Measurements from ENCODE around the gene NR3C2.

Gene NR3C2

GRCh38 chr4:148395771-148396170 lies 46.4 kb downstream of the NR3C2 start:
- no peak overlapping the region for H3K4me3 ChIP-seq (ENCODE audit: low read length)
- no peak overlapping the region for H3K9ac ChIP-seq (ENCODE audit: low read length)
- peaks cover 23% of the 10 kb centered on the region for H3K4me1 ChIP-seq (ENCODE audit: control insufficient read depth, insufficient read depth, low read length)
- H3K9me3 ChIP-seq (ENCODE audit: control insufficient read depth, low read length) = no peaks in the 10 kb centered on the region
- no peaks in the 10 kb centered on the region for H3K27me3 ChIP-seq (ENCODE audit: control insufficient read depth, insufficient read depth, low read length)
- H3K36me3 ChIP-seq (ENCODE audit: control insufficient read depth, insufficient read depth, low read length) = no peaks in the 10 kb centered on the region

- Histone ChIP-seq H3K9ac (ENCODE audit: low read length) (no peak overlapping the region), H3K9me3 (ENCODE audit: control insufficient read depth, low read length) (no peaks in the 10 kb centered on the region), H3K27me3 (ENCODE audit: control insufficient read depth, insufficient read depth, low read length) (no peaks in the 10 kb centered on the region), H3K4me1 (ENCODE audit: control insufficient read depth, insufficient read depth, low read length) (peaks cover 7% of the 10 kb centered on the region), H3K4me3 (ENCODE audit: low read length) (no peak overlapping the region), H3K36me3 (ENCODE audit: control insufficient read depth, insufficient read depth, low read length) (no peaks in the 10 kb centered on the region)
Measured at GRCh38 chr4:148391056-148391455, 51.2 kb downstream of the NR3C2 start.

- H3K9me3 ChIP-seq (ENCODE audit: control insufficient read depth, low read length) = no peaks in the 10 kb centered on the region
- peaks cover 7% of the 10 kb centered on the region for H3K4me1 ChIP-seq (ENCODE audit: control insufficient read depth, insufficient read depth, low read length)
- no peaks in the 10 kb centered on the region for H3K36me3 ChIP-seq (ENCODE audit: control insufficient read depth, insufficient read depth, low read length)
- H3K4me3 ChIP-seq (ENCODE audit: low read length) = no peak overlapping the region
- no peaks in the 10 kb centered on the region for H3K27me3 ChIP-seq (ENCODE audit: control insufficient read depth, insufficient read depth, low read length)
- no peak overlapping the region for H3K9ac ChIP-seq (ENCODE audit: low read length)
Measured at GRCh38 chr4:148390311-148390710, 51.9 kb downstream of the NR3C2 start.

GRCh38 chr4:148380291-148380690 lies 61.9 kb downstream of the NR3C2 start:
- H3K9ac ChIP-seq (ENCODE audit: low read length) = no peak overlapping the region
- H3K36me3 ChIP-seq (ENCODE audit: control insufficient read depth, insufficient read depth, low read length) = no peaks in the 10 kb centered on the region
- H3K9me3 ChIP-seq (ENCODE audit: control insufficient read depth, low read length) = no peaks in the 10 kb centered on the region
- no peaks in the 10 kb centered on the region for H3K27me3 ChIP-seq (ENCODE audit: control insufficient read depth, insufficient read depth, low read length)
- H3K4me3 ChIP-seq (ENCODE audit: low read length) = no peak overlapping the region
- H3K4me1 ChIP-seq (ENCODE audit: control insufficient read depth, insufficient read depth, low read length) = peaks cover 5% of the 10 kb centered on the region

- Histone ChIP-seq H3K36me3 (ENCODE audit: control insufficient read depth, insufficient read depth, low read length) (no peaks in the 10 kb centered on the region), H3K9me3 (ENCODE audit: control insufficient read depth, low read length) (no peaks in the 10 kb centered on the region), H3K4me3 (ENCODE audit: low read length) (no peak overlapping the region), H3K4me1 (ENCODE audit: control insufficient read depth, insufficient read depth, low read length) (peaks cover 5% of the 10 kb centered on the region), H3K27me3 (ENCODE audit: control insufficient read depth, insufficient read depth, low read length) (no peaks in the 10 kb centered on the region), H3K9ac (ENCODE audit: low read length) (peak overlapping the region; percentile 41)
Measured at GRCh38 chr4:148376151-148376550, 66.1 kb downstream of the NR3C2 start.

- Histone ChIP-seq H3K4me3 (ENCODE audit: low read length) (no peak overlapping the region), H3K36me3 (ENCODE audit: control insufficient read depth, insufficient read depth, low read length) (no peaks in the 10 kb centered on the region), H3K4me1 (ENCODE audit: control insufficient read depth, insufficient read depth, low read length) (peaks cover 5% of the 10 kb centered on the region), H3K27me3 (ENCODE audit: control insufficient read depth, insufficient read depth, low read length) (no peaks in the 10 kb centered on the region), H3K9ac (ENCODE audit: low read length) (no peak overlapping the region), H3K9me3 (ENCODE audit: control insufficient read depth, low read length) (no peaks in the 10 kb centered on the region)
Measured at GRCh38 chr4:148375584-148375983, 66.6 kb downstream of the NR3C2 start.

- Histone ChIP-seq H3K9ac (ENCODE audit: low read length) (no peak overlapping the region), H3K9me3 (ENCODE audit: control insufficient read depth, low read length) (no peaks in the 10 kb centered on the region), H3K4me1 (ENCODE audit: control insufficient read depth, insufficient read depth, low read length) (peaks cover 5% of the 10 kb centered on the region), H3K4me3 (ENCODE audit: low read length) (no peak overlapping the region), H3K36me3 (ENCODE audit: control insufficient read depth, insufficient read depth, low read length) (no peaks in the 10 kb centered on the region), H3K27me3 (ENCODE audit: control insufficient read depth, insufficient read depth, low read length) (no peaks in the 10 kb centered on the region)
Measured at GRCh38 chr4:148373093-148373492, 69.1 kb downstream of the NR3C2 start.

GRCh38 chr4:148369919-148370318 lies 72.3 kb downstream of the NR3C2 start:
- H3K4me3 ChIP-seq (ENCODE audit: low read length) = no peak overlapping the region
- H3K36me3 ChIP-seq (ENCODE audit: control insufficient read depth, insufficient read depth, low read length) = no peaks in the 10 kb centered on the region
- no peak overlapping the region for H3K9ac ChIP-seq (ENCODE audit: low read length)

GRCh38 chr4:148367756-148368155 lies 74.5 kb downstream of the NR3C2 start:
- no peaks in the 10 kb centered on the region for H3K27me3 ChIP-seq (ENCODE audit: control insufficient read depth, insufficient read depth, low read length)
- no peak overlapping the region for H3K9ac ChIP-seq (ENCODE audit: low read length)
- H3K4me1 ChIP-seq (ENCODE audit: control insufficient read depth, insufficient read depth, low read length) = no peaks in the 10 kb centered on the region
- no peaks in the 10 kb centered on the region for H3K36me3 ChIP-seq (ENCODE audit: control insufficient read depth, insufficient read depth, low read length)
- H3K4me3 ChIP-seq (ENCODE audit: low read length) = no peak overlapping the region
- no peaks in the 10 kb centered on the region for H3K9me3 ChIP-seq (ENCODE audit: control insufficient read depth, low read length)

More at GRCh38 chr4:148369919-148370318, 72.3 kb downstream of the NR3C2 start:
- H3K4me1 ChIP-seq (ENCODE audit: control insufficient read depth, insufficient read depth, low read length) = no peaks in the 10 kb centered on the region
- H3K27me3 ChIP-seq (ENCODE audit: control insufficient read depth, insufficient read depth, low read length) = no peaks in the 10 kb centered on the region
- no peaks in the 10 kb centered on the region for H3K9me3 ChIP-seq (ENCODE audit: control insufficient read depth, low read length)

- H3K4me3 ChIP-seq (ENCODE audit: low read length) = no peak overlapping the region
- no peaks in the 10 kb centered on the region for H3K9me3 ChIP-seq (ENCODE audit: control insufficient read depth, low read length)
- no peak overlapping the region for H3K9ac ChIP-seq (ENCODE audit: low read length)
- no peaks in the 10 kb centered on the region for H3K4me1 ChIP-seq (ENCODE audit: control insufficient read depth, insufficient read depth, low read length)
- H3K27me3 ChIP-seq (ENCODE audit: control insufficient read depth, insufficient read depth, low read length) = no peaks in the 10 kb centered on the region
- H3K36me3 ChIP-seq (ENCODE audit: control insufficient read depth, insufficient read depth, low read length) = no peaks in the 10 kb centered on the region
Measured at GRCh38 chr4:148366251-148366650, 76.0 kb downstream of the NR3C2 start.

- Histone ChIP-seq H3K4me1 (ENCODE audit: control insufficient read depth, insufficient read depth, low read length) (peaks cover 4% of the 10 kb centered on the region), H3K9me3 (ENCODE audit: control insufficient read depth, low read length) (no peaks in the 10 kb centered on the region), H3K27me3 (ENCODE audit: control insufficient read depth, insufficient read depth, low read length) (no peaks in the 10 kb centered on the region), H3K9ac (ENCODE audit: low read length) (no peak overlapping the region), H3K36me3 (ENCODE audit: control insufficient read depth, insufficient read depth, low read length) (no peaks in the 10 kb centered on the region), H3K4me3 (ENCODE audit: low read length) (no peak overlapping the region)
Measured at GRCh38 chr4:148364525-148364924, 77.7 kb downstream of the NR3C2 start.

- no peaks in the 10 kb centered on the region for H3K9me3 ChIP-seq (ENCODE audit: control insufficient read depth, low read length)
- peaks cover 11% of the 10 kb centered on the region for H3K4me1 ChIP-seq (ENCODE audit: control insufficient read depth, insufficient read depth, low read length)
- H3K4me3 ChIP-seq (ENCODE audit: low read length) = no peak overlapping the region
- H3K36me3 ChIP-seq (ENCODE audit: control insufficient read depth, insufficient read depth, low read length) = no peaks in the 10 kb centered on the region
- H3K27me3 ChIP-seq (ENCODE audit: control insufficient read depth, insufficient read depth, low read length) = no peaks in the 10 kb centered on the region
- H3K9ac ChIP-seq (ENCODE audit: low read length) = no peak overlapping the region
Measured at GRCh38 chr4:148359769-148360168, 82.4 kb downstream of the NR3C2 start.

- H3K4me3 ChIP-seq (ENCODE audit: low read length) = no peak overlapping the region
- peaks cover 11% of the 10 kb centered on the region for H3K4me1 ChIP-seq (ENCODE audit: control insufficient read depth, insufficient read depth, low read length)
- H3K9me3 ChIP-seq (ENCODE audit: control insufficient read depth, low read length) = no peaks in the 10 kb centered on the region
- no peaks in the 10 kb centered on the region for H3K36me3 ChIP-seq (ENCODE audit: control insufficient read depth, insufficient read depth, low read length)
- no peaks in the 10 kb centered on the region for H3K27me3 ChIP-seq (ENCODE audit: control insufficient read depth, insufficient read depth, low read length)
- peak overlapping the region; percentile 42 for H3K9ac ChIP-seq (ENCODE audit: low read length)
Measured at GRCh38 chr4:148355442-148356123, 86.6 kb downstream of the NR3C2 start.

All from mucosa of stomach (tissue), 1 donor.